Dermis microvascular lymphatic vessel endothelial cell (primary cell): ENCODE measurements around the gene DYNLT1. TPM values are rescaled to one million over a fixed set of nuclear protein-coding genes. Genes with fewer than 3 reads are reported as not detected.
"Not testable (repeated sequence)": the region's sequence is repeated elsewhere in the genome, so short reads cannot be mapped to it uniquely, and the experiment has no call there.

Experiments
- DNase-seq, 2 donors: peaks; one replicate each; pipeline versions ENCODE4 v3.0.0 to v3.0.0-alpha.2; 2010; ENCODE audit warnings: low read depth in 2 of 2
- total RNA-seq: library from RNA; depleted of rRNA; stranded (reverse); fragments of >200 nt; gene quantifications from 2 replicates; pipeline ENCODE4 v1.2.1, GENCODE V29; 2014

DYNLT1 gene
- total RNA-seq, 1 donor from 2014 or later, result 81.1 TPM

- DNase-seq, result no peak
Observed at GRCh38 chr6:158663625-158664165, 19.2 kb upstream of the DYNLT1 start.

- DNase-seq, result no peak
Observed at GRCh38 chr6:158662954-158663624, 18.5 kb upstream of the DYNLT1 start.

GRCh38 chr6:158662607-158662953 is 18.0 kb upstream of the DYNLT1 start:
- no peak for DNase-seq

- DNase-seq, result no peak
Observed at GRCh38 chr6:158661156-158661685, 16.7 kb upstream of the DYNLT1 start.

GRCh38 chr6:158660333-158660754 is 15.8 kb upstream of the DYNLT1 start:
- DNase-seq, result no peak

- not testable (repeated sequence) for DNase-seq
Observed at GRCh38 chr6:158656986-158657385, 12.4 kb upstream of the DYNLT1 start.

GRCh38 chr6:158655569-158656450 is 11.3 kb upstream of the DYNLT1 start:
- DNase-seq, result no peak

GRCh38 chr6:158654960-158655489 is 10.5 kb upstream of the DYNLT1 start:
- no peak for DNase-seq

GRCh38 chr6:158654498-158654897 is 10.0 kb upstream of the DYNLT1 start:
- DNase-seq, result peak in 1 of 2 donors; percentile 60

- DNase-seq, result peak in 1 of 2 donors; percentile 37
Observed at GRCh38 chr6:158653577-158654354, 9.2 kb upstream of the DYNLT1 start.

GRCh38 chr6:158651981-158652737 is 7.6 kb upstream of the DYNLT1 start:
- not testable (repeated sequence) for DNase-seq

- DNase-seq, result peak in 1 of 2 donors; percentile 44
Observed at GRCh38 chr6:158649289-158650143, 5.0 kb upstream of the DYNLT1 start, which contains the start of gene SYTL3. Gene SYTL3 (plus strand): TSS chr6:158650054. CDS start chr6:158663269, 13,215 bp downstream.

GRCh38 chr6:158648682-158649131 is 4.2 kb upstream of the DYNLT1 start:
- DNase-seq, result peak in 1 of 2 donors; percentile 17

- DNase-seq, result no peak
Observed at GRCh38 chr6:158647501-158647900, 3.0 kb upstream of the DYNLT1 start.

- no peak for DNase-seq
Observed at GRCh38 chr6:158646023-158646910, 1.7 kb upstream of the DYNLT1 start.

- DNase-seq, result no peak
Observed at GRCh38 chr6:158645064-158646022, 800 bp upstream of the DYNLT1 start.

- peak in 1 of 2 donors; percentile 26 for DNase-seq
Observed at GRCh38 chr6:158643836-158644230, 710 bp downstream of the DYNLT1 start.
